ENCODE data around the gene MYH15. TPM values are rescaled to one million over a fixed set of nuclear protein-coding genes. Genes with fewer than 3 reads are reported as not detected.
A peak's percentile ranks its signal among the peaks of the same experiment; 100 is the strongest.

Gene MYH15
- total and polyA plus RNA-seq, 2 donors = 0.10 to 1.2 TPM

DNA sequence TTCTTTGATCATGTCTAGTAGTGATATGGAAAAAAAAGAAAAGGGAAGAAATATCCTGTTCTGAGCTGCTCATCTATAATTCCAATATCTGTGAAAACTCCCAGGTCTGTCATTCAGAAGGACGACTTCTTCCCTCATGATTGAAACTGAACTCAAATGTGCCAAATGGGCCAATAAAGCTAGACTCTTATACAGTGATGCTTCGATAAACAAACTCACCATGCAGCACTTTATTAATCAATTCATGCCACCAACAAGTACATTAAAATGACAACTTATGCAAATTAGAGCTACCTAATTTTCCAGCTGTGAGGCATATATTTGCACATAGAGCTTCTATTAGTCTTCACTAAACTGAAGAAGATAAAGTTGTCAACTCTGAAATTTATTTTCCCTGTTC lies 15.6 kb upstream of the MYH15 start:
- Histone ChIP-seq H3K4me1 (ENCODE audit: insufficient read depth) (no peaks in the 10 kb centered on the region), H3K36me3 (ENCODE audit: insufficient read depth) (no peaks in the 10 kb centered on the region), H3K4me3 (ENCODE audit: low read depth, low read length) (no peak overlapping the region), H3K27ac (ENCODE audit: low read depth) (no peak overlapping the region)
- DNase-seq (ENCODE audit: extremely low spot score) = no peak
- 92% methylated on average over 2 of the region's 2 CpGs for WGBS

DNA sequence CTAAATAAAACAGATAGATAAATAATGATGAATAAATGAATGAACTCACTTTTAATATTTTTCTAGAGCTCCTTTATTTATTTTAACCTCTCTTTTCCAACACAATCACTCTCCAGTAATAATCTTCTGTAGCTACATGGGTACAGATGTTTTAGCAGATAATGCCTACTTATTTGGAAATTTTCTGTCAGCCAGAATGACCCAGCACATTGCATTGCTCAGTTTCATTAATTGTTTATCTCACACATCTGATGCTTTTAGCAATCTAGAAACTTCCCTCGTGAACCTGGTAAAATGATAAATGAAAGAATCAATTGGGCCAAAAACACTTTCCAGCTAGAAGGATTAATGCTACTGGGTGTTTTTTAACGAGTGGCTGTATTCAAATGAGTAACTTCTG lies 14.9 kb upstream of the MYH15 start:
- Histone ChIP-seq H3K27ac (ENCODE audit: low read depth) (no peak overlapping the region), H3K4me1 (ENCODE audit: insufficient read depth) (no peaks in the 10 kb centered on the region), H3K36me3 (ENCODE audit: insufficient read depth) (no peaks in the 10 kb centered on the region), H3K4me3 (ENCODE audit: low read depth, low read length) (no peak overlapping the region)
- 77% methylated on average over 2 of the region's 2 CpGs for WGBS
- DNase-seq (ENCODE audit: extremely low spot score) = no peak

DNA sequence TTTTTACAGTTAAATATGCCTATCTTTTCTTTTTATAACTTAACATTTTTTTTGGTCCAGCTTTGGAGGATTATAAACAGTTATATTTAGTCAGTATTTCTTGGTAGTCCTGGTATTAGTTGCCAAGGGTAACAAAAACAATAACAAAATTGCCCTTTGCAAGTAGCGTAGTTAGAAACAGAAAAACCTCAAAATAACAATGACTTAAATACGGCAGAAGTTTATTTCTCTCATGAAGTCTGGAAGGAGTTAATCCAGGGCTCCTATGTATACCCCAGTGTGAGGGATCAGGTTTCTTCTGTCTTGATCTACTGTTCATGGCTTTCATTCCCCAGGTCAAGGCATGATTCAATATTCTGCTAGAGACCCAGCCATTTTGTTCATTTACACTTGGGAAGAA lies 14.1 kb upstream of the MYH15 start:
- no peaks in the 10 kb centered on the region for H3K4me1 ChIP-seq (ENCODE audit: insufficient read depth)
- DNase-seq (ENCODE audit: extremely low spot score) = no peak
- WGBS = 12% methylated on average over 2 of the region's 2 CpGs
- no peak overlapping the region for H3K4me3 ChIP-seq (ENCODE audit: low read depth, low read length)
- H3K36me3 ChIP-seq (ENCODE audit: insufficient read depth) = no peaks in the 10 kb centered on the region
- no peak overlapping the region for H3K27ac ChIP-seq (ENCODE audit: low read depth)

DNA sequence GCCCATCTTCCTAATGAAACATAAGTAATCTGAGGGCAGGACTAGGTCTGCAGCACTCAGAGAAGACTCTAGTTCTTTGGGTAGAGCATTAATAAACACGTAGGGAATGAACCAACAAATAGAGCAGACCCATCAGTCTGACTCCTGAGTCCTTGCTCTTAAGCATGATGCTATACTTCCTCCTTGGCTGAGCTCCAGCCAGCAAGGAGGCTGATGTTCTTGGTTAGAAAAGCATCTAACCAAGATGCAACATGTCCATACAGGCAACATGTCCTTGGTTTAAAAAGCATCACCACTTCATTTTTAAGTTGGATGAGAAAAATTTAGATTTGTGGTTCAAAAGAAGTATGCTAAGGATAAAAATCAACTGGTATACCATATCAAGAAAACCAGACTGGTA lies 8.5 kb upstream of the MYH15 start:
- no peak for DNase-seq (ENCODE audit: extremely low spot score)
- WGBS = 66% methylated on average over 1 of the region's 1 CpG
- Histone ChIP-seq H3K4me3 (ENCODE audit: low read depth, low read length) (no peak overlapping the region), H3K27ac (ENCODE audit: low read depth) (no peak overlapping the region), H3K4me1 (ENCODE audit: insufficient read depth) (no peaks in the 10 kb centered on the region), H3K36me3 (ENCODE audit: insufficient read depth) (no peaks in the 10 kb centered on the region)

DNA sequence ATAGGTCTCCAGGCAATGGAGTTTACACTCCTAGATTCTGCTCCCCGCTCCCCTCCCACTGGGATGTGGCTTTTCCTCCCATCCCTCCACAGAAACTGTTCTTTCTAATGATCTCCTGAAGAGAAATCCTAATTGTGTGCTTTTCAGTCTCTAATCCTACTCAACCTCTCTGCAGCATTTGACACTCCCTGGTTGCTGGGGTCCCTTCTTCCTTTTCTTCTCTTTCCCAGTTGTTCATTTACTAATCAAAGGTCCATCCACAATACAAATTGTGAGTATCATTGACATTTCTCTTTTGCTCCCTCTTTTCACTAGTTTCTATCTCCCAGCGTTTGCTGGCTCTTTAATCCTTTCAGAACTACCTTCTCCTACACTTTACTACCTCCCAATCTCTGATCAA lies 6.5 kb upstream of the MYH15 start:
- 91% methylated on average over 2 of the region's 2 CpGs for WGBS
- H3K27ac ChIP-seq (ENCODE audit: low read depth) = no peak overlapping the region
- no peak overlapping the region for H3K4me3 ChIP-seq (ENCODE audit: low read depth, low read length)
- DNase-seq (ENCODE audit: extremely low spot score) = no peak
- H3K4me1 ChIP-seq (ENCODE audit: insufficient read depth) = no peaks in the 10 kb centered on the region
- no peaks in the 10 kb centered on the region for H3K36me3 ChIP-seq (ENCODE audit: insufficient read depth)

DNA sequence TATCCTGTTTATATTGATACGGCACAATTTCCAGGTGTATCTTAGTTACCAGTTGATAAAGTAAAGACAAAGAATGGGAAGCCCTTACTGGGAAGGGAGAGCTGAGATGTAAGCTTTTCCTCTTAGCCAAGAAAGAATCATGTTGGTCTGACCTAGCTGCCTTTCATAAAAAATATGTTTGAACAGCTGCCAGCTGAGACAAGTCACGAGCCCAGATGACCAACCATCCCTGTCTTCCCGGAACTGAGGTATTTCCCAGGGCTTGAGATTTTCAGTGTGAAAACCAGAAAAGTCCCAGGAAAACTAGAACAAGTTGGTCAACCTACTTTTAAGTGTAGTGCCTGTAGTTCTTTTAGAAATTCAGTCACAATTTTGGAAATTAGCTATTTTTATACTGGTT lies 3.6 kb upstream of the MYH15 start:
- Histone ChIP-seq H3K27ac (ENCODE audit: low read depth) (no peak overlapping the region), H3K36me3 (ENCODE audit: insufficient read depth) (no peaks in the 10 kb centered on the region), H3K4me1 (ENCODE audit: insufficient read depth) (no peaks in the 10 kb centered on the region), H3K4me3 (ENCODE audit: low read depth, low read length) (no peak overlapping the region)
- DNase-seq (ENCODE audit: extremely low spot score) = no peak
- 46% methylated on average over 3 of the region's 3 CpGs for WGBS

DNA sequence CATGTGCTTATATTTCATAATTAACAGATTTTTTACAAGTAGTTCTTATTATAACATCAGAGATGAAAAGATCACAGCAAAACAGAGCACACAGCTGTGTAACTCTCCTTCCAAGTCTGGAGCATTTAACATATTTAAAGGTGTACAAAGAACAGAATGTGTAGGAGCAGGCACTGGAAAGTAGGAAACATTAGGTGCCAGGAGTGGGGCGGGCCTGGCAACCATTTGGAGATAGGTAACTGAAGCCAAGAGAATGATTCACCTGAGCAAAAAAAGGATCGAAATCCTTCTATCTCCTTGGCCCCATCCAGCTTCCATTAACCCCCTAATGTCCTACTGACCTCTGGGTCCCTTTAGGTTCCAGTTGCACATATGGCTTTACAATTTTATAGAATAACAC lies 2.3 kb upstream of the MYH15 start:
- no peaks in the 10 kb centered on the region for H3K36me3 ChIP-seq (ENCODE audit: insufficient read depth)
- WGBS = 65% methylated on average over 2 of the region's 2 CpGs
- H3K27ac ChIP-seq (ENCODE audit: low read depth) = no peak overlapping the region
- H3K4me3 ChIP-seq (ENCODE audit: low read depth, low read length) = no peak overlapping the region
- DNase-seq (ENCODE audit: extremely low spot score) = no peak
- H3K4me1 ChIP-seq (ENCODE audit: insufficient read depth) = no peaks in the 10 kb centered on the region

DNA sequence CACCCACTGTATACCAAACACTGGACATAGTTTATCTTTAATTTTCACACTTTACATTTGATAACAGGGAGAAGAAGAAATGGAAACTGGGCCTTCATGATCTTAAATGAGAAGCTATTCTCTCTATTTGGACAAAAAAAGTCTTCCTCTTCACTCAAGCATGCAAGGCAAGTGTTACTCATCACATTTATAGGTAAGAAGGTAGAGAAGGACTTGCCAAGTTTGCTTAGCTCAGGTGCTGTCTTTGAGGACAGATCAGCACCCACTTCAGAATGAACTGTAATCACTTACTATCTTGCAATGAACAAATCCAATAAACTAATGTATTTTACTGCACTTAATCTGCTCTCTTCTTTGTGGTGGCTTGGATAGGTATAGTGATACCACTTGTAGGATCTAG lies 1.1 kb upstream of the MYH15 start:
- Histone ChIP-seq H3K36me3 (ENCODE audit: insufficient read depth) (no peaks in the 10 kb centered on the region), H3K27ac (ENCODE audit: low read depth) (no peak overlapping the region), H3K4me3 (ENCODE audit: low read depth, low read length) (no peak overlapping the region), H3K4me1 (ENCODE audit: insufficient read depth) (no peaks in the 10 kb centered on the region)
- no peak for DNase-seq (ENCODE audit: extremely low spot score)

DNA sequence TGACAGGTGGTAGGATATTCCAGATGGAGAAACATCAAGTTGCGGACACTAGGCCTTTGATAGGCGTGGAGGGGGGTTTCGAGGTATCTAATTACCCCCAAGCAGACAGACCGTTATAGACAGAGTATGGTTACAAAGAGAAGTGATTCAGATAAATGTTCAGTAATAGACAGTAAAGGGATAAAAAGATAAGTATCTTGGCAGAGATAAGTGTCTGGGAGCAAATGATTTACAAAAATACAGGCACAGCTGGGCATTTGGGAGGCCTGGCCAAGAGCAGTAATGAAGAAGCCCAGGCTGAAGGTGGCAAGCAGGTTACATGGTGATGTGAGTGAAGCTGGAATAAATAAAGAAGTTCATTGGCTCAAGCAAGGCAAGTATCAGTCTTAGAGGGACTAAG lies 659 bp upstream of the MYH15 start:
- H3K27ac ChIP-seq (ENCODE audit: low read depth) = no peak overlapping the region
- no peak for DNase-seq (ENCODE audit: extremely low spot score)
- no peaks in the 10 kb centered on the region for H3K36me3 ChIP-seq (ENCODE audit: insufficient read depth)
- 94% methylated on average over 4 of the region's 4 CpGs for WGBS
- no peak overlapping the region for H3K4me3 ChIP-seq (ENCODE audit: low read depth, low read length)
- no peaks in the 10 kb centered on the region for H3K4me1 ChIP-seq (ENCODE audit: insufficient read depth)

DNA sequence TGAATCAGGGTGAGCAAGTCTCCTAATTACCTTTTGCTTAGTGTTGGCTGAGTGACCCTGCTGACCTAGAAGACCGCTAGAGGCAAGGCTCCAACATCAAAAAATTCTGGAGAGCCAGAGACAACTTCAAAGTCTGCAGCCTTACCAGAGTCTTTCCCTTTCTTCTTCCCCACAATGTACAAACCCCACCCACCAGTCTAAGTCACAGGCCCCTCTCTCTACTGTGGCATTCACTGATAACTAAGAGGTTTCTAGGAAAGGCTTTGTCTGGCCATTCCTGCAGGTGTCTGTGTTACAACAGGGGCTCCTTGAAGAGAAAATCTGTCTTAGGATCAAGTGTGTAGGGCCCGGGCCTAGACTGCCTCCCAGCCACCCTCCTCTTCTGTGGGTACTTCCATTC lies 525 bp downstream of the MYH15 start:
- H3K36me3 ChIP-seq (ENCODE audit: insufficient read depth) = no peaks in the 10 kb centered on the region
- H3K27ac ChIP-seq (ENCODE audit: low read depth) = no peak overlapping the region
- DNase-seq (ENCODE audit: extremely low spot score) = no peak
- WGBS = 92% methylated on average over 2 of the region's 2 CpGs
- no peaks in the 10 kb centered on the region for H3K4me1 ChIP-seq (ENCODE audit: insufficient read depth)
- no peak overlapping the region for H3K4me3 ChIP-seq (ENCODE audit: low read depth, low read length)

DNA sequence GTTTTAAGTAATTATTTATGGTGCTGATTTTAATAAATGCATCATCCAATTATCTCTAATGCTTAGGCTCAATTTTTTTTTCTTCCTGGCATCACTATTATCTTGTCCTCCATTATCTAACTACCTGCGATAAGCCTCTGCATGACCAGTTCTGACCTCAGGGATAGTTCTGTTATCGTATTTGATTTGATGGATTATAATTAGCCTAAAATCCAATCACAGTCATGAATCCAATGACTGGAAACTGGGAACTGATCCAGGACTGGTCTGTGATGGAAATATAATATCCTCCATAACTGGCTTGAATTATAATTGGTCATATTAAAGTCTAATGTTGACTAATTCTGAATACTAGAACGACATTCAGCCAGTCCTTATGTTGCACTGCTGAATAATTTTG lies 1.1 kb downstream of the MYH15 start:
- Histone ChIP-seq H3K4me3 (ENCODE audit: low read depth, low read length) (no peak overlapping the region), H3K27ac (ENCODE audit: low read depth) (no peak overlapping the region), H3K36me3 (ENCODE audit: insufficient read depth) (no peaks in the 10 kb centered on the region), H3K4me1 (ENCODE audit: insufficient read depth) (no peaks in the 10 kb centered on the region)
- DNase-seq (ENCODE audit: extremely low spot score) = peak; percentile 26
- WGBS = 75% methylated on average over 3 of the region's 3 CpGs

DNA sequence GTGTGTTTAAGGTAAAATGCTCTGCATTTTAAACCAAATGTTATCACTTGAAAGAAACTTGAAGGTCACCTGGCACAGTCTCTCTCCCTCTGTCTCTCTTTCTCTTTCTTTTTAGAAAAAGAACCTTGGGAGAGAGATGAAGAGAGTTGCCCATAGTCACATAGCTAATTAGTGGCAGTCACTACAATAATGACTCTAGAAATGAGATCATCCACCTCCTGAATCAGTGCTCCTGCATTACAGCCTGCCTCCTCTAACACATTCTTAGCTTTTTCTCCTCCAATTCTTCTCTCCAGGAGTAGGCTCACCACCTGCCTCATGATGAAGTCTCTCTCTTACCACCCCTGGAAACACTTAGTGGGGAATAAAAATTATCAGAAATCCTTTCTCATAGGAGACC lies 2.5 kb downstream of the MYH15 start:
- Histone ChIP-seq H3K4me3 (ENCODE audit: low read depth, low read length) (no peak overlapping the region), H3K4me1 (ENCODE audit: insufficient read depth) (no peaks in the 10 kb centered on the region), H3K36me3 (ENCODE audit: insufficient read depth) (no peaks in the 10 kb centered on the region), H3K27ac (ENCODE audit: low read depth) (no peak overlapping the region)
- DNase-seq (ENCODE audit: extremely low spot score) = no peak

DNA sequence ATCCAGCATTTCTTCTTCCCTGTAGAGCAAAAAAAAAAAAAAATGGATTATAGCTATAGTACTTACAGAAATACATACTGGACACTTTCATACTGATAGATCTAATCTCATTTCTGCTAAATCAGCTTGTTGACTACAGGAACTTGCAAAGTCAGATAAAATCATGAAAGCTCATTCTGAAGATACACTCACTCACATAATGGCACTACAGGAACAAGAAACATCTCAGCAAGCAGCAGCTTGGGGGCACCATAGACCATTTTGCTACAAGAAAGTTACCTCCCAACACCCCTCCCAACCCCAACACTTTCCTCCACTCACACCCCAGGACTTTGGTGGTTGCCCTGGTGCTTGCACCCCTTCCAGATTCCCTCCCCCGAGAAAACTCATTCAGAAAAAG lies 4.6 kb downstream of the MYH15 start:
- no peak overlapping the region for H3K4me3 ChIP-seq (ENCODE audit: low read depth, low read length)
- no peak for DNase-seq (ENCODE audit: extremely low spot score)
- H3K4me1 ChIP-seq (ENCODE audit: insufficient read depth) = no peaks in the 10 kb centered on the region
- no peaks in the 10 kb centered on the region for H3K36me3 ChIP-seq (ENCODE audit: insufficient read depth)
- H3K27ac ChIP-seq (ENCODE audit: low read depth) = no peak overlapping the region
- 87% methylated on average over 1 of the region's 1 CpG for WGBS

DNA sequence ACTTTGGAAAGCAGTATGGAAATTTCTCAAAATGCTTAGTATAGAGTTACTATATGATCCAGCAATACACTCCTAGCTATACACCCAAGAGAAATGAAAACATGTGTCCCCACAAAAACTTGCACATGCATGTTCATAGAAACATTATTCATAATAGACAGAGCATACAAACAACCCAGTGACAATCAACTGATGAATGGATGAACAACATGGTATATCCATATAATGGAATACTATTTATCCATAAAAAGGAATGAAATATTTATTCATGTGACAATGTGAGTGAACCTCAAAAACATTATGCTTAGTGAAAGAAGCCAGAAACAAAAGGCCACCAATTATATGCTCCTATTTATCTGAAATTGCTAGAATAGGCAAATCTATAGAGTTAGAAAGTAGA lies 6.7 kb downstream of the MYH15 start:
- no peak overlapping the region for H3K4me3 ChIP-seq (ENCODE audit: low read depth, low read length)
- H3K36me3 ChIP-seq (ENCODE audit: insufficient read depth) = no peaks in the 10 kb centered on the region
- no peaks in the 10 kb centered on the region for H3K4me1 ChIP-seq (ENCODE audit: insufficient read depth)
- no peak for DNase-seq (ENCODE audit: extremely low spot score)
- H3K27ac ChIP-seq (ENCODE audit: low read depth) = no peak overlapping the region

DNA sequence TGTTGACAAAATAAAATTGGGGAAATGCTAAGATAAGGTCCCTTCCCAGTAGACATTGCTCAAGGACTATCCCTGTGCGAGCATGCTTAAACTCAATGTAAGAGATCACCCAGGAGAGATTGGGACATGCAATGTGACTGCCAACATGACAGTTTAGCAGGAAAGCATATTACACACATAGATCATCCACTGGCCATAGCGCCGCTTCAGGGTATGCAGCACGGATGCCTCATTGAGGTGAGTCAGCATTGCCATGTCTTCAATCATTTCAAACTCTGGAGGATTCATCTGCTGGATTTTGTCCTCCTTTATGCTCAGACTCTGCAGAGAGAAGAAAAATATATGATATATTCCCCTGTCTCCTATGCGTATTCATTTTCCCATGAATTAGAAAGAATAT lies 8.9 kb downstream of the MYH15 start:
- H3K4me3 ChIP-seq (ENCODE audit: low read depth, low read length) = no peak overlapping the region
- no peak overlapping the region for H3K27ac ChIP-seq (ENCODE audit: low read depth)
- H3K36me3 ChIP-seq (ENCODE audit: insufficient read depth) = no peaks in the 10 kb centered on the region
- no peaks in the 10 kb centered on the region for H3K4me1 ChIP-seq (ENCODE audit: insufficient read depth)
- 94% methylated on average over 5 of the region's 5 CpGs for WGBS
- DNase-seq (ENCODE audit: extremely low spot score) = no peak
